SKM-1 treated with dmso at 0.1 percent for 144 hours (cell line): ENCODE measurements around the gene ZNG1A.
"Not testable (repeated sequence)": the region's sequence is repeated elsewhere in the genome, so short reads cannot be mapped to it uniquely, and the experiment has no call there.

Experiments used
- DNase-seq: peaks from one replicate; lab custom pipeline; 2025; ENCODE audit not compliant: unreplicated experiment; lab: John Stamatoyannopoulos, UW

Gene ZNG1A

DNA sequence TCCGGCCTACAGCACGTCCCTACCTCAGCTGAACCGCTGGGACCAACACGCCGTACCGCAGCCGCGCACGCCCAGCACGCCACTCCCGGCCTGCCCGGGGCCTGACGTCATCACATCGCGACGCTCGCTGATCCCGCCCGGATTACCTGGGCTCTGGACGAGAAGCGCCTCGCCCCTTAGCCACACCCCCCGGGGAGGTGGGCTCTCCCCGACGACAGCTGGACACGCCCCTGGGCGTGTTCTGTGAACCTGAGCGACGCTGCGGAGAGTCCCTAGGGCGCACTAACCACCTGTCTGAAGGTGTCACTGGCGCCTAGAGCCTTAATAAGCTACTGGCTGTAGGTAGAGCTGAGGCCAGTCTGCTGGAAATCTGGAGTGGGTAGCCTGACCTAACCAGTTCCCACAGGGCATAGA is at the start of gene ZNG1A:
Gene ZNG1A (minus strand): TSS at position 87 of the 414 bp plus-strand sequence. CDS start 87 bp downstream, outside the sequence.
- DNase-seq = peak; percentile 28

GRCh38 chr9:227860-228259 is 49.0 kb upstream of the ZNG1A start:
- DNase-seq = peak; percentile 88

- no peak for DNase-seq
These were observed 46.0 kb upstream of the ZNG1A start for GRCh38 chr9:224582-225520.

GRCh38 chr9:224026-224425 is 45.2 kb upstream of the ZNG1A start:
- no peak for DNase-seq

DNA sequence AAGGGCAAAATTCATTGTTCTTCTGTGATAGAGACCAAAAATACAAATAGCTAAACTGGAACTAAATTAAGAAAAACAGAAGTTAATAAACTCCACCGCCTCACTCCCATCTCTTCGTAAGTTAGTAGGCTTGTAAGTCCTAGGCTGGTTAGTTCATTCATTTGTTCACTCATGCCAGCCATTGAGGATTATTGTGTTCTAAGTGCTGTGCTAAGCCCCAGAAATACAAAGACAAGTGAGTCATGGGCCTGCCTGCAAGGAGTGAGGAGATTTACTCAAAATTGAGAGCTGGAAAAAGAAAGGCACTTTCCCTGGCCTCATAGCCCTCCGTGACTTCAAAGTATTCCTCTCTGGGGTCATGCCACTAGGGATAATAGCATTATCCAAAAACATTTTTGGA is 44.3 kb upstream of the ZNG1A start:
- no peak for DNase-seq

- peak; percentile 80 for DNase-seq
These were observed 43.3 kb upstream of the ZNG1A start for GRCh38 chr9:221989-222776.

GRCh38 chr9:219670-220365 is 41.0 kb upstream of the ZNG1A start:
- peak; percentile 73 for DNase-seq

GRCh38 chr9:219036-219435 is 40.2 kb upstream of the ZNG1A start:
- not testable (repeated sequence) for DNase-seq

- no peak for DNase-seq
These were observed 39.1 kb upstream of the ZNG1A start for GRCh38 chr9:217950-218349.

DNA sequence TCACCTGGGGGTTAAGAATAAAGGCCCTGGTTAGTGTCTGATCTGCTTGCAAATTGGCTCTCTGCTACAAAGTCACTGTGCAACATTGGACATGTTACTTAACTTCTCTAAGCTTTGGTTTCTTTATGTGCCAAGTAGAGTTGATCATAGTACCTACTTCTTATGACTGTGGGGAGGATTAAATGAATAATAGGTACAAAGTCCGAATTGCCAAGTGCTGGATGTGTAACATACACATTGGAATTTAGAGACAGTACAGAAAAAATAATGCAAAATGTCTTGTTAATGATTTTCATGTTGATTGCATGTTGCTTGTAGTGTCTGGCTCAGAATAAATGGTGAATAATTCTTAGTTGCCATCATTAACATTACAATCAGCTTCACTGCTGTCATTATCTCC is 38.0 kb upstream of the ZNG1A start:
- no peak for DNase-seq

GRCh38 chr9:215631-216155 is 36.8 kb upstream of the ZNG1A start:
- no peak for DNase-seq

DNA sequence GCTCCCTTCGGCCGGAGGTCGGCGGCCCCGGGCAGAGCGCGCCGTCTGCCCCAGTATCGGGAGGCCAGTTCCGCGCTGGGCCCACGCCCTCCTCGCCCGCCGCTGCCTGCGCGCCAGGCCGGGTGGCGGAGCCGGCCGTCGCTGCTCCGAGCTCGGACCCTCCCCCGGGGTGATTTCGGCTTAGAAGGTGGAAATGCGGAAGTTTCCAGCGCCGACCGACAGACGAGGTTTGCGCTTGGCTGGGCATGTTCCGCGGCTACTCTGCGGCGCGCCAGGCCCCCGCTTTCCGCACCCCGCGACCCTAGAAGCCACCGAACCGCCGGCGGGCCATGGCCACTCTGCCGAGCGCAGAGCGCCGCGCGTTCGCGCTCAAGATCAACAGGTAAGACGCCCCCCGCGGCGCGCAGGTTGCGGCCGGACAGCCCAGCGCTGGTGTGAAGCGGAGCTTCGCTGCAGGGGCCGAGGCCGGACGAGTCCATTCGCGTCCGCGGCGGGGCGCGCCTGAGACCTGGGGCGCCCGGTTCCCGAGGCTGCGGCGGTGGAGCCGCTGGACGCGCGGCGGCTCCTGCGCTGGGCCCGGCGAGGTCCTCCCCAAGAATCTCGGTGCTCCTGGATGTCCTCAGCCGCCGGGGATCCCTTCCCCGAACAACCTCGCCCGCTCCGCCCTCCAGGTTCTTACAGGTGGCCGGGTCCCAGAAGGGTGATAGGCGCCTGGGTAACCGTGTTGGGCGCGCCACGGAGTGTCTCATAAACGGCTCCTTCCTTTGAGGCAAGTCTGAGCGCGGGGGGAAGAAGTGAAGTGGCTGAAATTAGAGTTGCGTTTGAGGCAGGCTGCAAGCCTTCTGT is 36.0 kb upstream of the ZNG1A start, which contains the start of gene DOCK8:
Gene DOCK8 (plus strand): TSS at position 218 of the 846 bp plus-strand sequence. CDS start 112 bp downstream, at position 330.
- DNase-seq = peak; percentile 81

GRCh38 chr9:214351-214647 is 35.4 kb upstream of the ZNG1A start:
- no peak for DNase-seq

- not testable (repeated sequence) for DNase-seq
These were observed 35.0 kb upstream of the ZNG1A start for GRCh38 chr9:213901-214300.

DNA sequence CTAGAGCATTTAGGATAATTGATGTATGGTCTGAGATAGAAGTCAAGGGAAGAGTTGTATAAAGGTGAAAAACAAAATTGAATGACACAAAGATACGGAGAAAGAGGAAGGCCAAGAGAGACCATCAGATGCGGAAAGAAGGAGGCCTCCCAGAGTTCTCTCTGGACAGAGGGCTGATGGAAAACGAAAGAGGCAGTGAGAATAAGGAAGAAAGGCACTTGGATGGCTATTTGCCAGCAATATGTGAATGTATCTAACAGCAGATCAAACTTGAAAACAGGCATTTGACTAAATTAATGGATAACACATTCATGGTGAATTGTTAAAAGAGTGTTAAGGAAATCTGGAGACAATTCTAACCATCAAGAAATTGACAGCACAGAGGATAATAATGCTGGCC is 33.4 kb upstream of the ZNG1A start:
- DNase-seq = no peak

DNA sequence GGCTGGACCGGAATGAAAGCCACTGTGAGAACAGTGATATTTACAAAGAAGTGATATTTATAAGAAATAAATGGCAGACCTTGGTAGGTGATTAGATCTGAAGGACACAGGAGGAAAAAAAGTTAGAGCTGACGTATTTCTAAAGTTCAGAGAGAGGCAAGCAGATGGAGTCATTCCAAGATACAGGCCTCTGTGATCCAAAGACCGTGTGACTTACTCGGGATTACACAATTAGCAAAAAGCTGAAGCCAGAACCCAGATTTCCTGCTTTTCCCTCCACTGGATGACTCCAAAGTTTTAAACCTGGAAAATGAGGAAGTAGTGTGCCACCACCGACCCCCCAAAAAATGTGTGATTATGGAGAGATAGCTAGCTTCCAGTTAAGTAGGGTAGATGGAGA is 32.7 kb upstream of the ZNG1A start:
- DNase-seq = no peak

DNA sequence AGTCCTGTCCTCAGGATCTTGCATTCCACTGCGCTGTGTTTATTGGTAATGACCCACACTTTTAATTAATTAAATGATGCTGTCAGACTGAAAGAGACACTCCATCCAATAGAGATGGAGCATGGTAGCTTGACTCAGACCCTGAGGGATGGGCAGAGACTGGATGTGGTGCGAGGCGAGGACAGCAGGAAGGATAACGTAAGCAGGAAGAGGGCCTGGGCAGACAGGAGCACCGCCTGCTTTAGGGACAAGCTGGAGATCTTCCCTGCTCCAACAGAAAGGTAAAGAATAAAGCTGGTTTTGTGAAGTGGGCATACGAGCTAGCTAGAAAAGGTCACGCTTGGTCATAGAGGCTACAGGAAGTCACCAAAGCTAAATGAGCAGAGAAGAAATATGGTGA is 32.2 kb upstream of the ZNG1A start:
- no peak for DNase-seq

DNA sequence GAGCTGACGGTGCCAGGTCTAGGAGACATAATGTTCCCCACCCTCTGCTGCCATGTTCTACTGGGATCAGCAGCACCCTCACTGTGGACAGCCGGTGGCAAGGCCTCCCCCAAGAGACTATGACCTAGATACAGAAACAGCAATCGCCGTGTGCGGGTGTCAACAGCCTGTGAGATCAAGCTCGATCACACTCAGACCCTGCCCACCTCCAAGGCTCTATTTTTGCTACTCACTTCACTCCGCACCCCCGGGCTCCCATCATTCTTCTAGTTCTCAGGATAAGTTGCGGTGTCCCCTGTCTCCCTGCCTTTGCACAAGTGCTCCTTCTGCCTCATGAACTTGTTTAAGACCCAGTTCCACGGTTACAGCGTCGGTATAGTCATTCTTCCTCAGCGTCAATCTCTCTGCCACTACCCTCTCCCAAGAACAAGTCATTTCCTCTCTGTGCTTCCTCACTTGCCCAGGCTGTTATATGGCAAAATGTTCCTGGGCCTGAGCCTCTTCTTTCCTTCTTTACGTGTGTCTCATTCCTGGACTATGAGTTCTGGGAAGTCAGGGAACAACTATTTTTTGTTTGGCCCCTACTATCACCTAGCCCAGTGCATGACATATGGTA is 30.4 kb upstream of the ZNG1A start:
- no peak for DNase-seq

DNA sequence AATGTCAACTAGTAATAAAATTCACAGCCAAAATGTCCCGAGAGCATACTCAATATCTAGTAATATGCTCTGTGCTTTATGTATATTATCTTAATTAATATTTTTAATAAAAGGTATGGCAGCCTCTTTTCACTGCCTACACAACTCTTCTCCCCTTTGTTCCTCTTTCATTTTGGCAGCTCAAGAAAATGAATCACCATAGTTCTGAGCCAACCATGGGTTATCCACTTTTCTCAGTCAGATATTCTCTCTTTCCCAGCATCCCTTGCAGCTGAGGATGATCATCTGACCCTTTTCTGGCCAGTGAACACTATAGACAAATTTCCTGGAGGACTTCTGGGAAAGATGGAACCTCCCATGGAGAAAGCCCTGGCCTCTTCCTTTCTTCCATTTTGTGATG is 27.6 kb upstream of the ZNG1A start:
- no peak for DNase-seq

- DNase-seq = not testable (repeated sequence)
These were observed 20.7 kb upstream of the ZNG1A start for GRCh38 chr9:199601-200000.
